IPS-NIHi11 (cell line): Measurements from ENCODE around the gene SLC25A13.
"Not testable (repeated sequence)": the region's sequence is repeated elsewhere in the genome, so short reads cannot be mapped to it uniquely, and the experiment has no call there.

ENCODE experiments used
- DNase-seq: peaks from one replicate; pipeline ENCODE4 v3.0.0; 2012; ENCODE audit warnings: mixed read lengths, low spot score

The SLC25A13 gene

DNA sequence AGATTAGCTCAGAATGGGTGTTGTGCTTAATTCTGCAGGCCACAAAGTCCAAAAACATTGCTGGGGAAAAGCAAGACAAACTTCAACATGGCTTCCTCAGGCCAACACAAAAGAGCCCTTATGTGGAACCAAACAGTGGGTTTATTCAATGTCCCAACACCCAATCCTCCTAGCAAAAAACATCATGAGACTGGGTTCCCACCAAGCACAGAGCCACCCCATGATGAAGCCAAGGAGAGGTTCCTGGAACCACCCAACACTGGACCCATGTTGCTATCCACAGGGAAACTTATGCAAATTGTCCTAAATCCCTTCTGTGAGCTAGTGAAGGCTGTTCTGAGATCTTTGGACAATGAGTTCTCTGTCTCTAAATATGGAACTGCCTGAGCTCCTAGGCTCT is 24.0 kb downstream of the SLC25A13 start:
- DNase-seq = no peak

DNA sequence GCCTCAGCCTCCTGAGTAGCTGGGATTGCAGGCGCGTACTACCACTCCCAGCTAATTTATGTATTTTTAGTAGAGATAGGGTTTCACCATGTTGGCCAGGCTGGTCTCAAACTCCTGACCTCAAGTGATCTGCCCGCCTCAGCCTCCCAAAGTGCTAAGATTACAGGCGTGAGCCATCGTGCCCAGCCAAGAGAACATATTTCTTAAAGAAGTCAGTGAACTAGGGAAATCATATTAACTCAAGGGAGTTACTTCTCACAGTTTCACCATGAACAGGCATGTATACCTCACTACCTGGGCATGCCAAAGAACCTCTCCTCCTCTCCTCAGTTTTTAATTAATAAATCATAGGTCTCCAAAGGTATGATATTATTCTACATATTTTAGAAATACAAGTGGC is 24.5 kb downstream of the SLC25A13 start:
- DNase-seq = not testable (repeated sequence)

DNA sequence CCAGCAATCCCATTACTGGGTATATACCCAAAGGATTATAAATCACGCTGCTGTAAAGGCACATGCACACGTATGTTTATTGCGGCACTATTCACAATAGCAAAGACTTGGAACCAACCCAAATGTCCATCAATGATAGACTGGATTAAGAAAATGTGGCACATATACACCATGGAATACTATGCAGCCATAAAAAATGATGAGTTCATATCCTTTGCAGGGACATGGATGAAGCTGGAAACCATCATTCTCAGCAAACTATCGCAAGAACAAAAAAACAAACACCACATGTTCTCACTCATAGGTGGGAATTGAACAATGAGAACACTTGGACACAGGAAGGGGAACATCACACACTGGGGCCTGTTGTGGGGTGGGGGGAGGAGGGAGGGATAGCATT is 28.0 kb downstream of the SLC25A13 start:
- not testable (repeated sequence) for DNase-seq

DNA sequence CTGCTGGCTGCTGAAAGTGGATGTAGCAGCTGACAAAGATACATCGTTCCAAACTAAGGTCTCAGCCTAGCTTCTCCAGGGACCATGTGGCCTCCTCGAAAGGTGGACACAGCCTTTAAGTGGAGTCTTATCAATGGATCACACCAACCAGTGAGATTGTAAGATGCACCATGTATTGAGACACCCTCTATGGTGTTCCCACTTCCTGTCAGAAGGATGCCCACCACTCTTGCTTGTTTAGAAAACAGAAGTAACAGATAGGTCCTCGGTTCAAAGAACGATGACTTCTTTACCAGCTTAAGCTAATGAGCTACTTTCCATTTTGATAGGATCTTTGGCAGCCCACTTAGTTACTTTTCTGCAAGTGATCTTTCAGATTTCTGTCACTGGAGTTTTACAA is 34.3 kb downstream of the SLC25A13 start:
- DNase-seq = no peak

DNA sequence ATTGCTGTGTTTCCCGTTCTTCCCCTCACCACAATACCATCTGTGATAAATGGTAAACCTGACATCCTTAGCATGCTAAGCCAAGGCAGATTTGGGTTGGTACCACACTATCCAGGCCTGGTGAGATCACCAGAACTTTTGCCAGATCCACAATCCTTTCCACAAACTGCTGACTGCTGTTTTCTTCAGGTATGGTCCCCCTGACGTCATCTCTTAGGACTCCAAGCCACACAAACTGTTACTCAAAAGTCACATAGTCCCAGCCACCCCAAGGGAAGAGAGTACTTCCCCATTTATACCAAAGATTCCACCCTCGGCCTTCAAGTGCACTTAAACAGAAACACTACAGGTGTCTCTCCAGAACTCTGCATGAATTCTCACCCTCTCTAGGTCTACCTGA is 34.8 kb downstream of the SLC25A13 start:
- DNase-seq = no peak

DNA sequence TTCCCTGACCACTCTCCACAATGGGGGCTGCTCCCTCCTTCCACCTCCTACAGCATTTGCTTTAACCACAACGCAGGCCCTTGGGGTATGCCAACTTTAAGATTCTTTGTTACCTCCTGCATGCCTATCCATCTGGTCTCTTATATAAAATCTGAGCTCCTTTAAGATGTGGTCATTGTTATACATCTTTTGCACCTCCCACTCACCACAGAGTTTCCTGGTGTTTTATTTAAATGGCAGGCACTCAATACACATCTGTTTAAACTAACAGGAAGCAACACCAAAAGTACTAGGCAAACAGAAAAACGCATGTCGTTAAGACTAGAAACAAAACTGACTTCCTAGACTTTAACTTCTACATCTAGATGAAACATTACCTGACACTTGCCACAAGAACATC is 36.3 kb downstream of the SLC25A13 start:
- no peak for DNase-seq

DNA sequence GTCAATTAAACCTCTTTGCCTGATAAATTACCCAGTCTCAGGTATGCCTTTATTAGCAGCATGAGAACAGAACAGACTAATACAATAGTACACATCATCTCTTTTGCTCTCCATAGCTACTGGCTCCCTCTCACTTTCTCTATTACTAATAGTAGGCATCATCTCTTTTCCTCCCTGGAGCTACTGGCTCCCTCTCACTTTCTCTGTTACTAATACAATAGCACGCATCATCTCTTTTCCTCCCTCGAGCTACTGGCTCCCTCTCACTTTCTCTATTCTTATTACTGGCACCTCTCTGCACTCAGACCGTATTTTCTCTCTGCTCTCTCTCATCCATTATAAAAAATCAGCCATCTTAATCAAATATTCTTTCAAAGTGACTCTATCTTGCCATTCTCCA is 37.1 kb downstream of the SLC25A13 start:
- no peak for DNase-seq

DNA sequence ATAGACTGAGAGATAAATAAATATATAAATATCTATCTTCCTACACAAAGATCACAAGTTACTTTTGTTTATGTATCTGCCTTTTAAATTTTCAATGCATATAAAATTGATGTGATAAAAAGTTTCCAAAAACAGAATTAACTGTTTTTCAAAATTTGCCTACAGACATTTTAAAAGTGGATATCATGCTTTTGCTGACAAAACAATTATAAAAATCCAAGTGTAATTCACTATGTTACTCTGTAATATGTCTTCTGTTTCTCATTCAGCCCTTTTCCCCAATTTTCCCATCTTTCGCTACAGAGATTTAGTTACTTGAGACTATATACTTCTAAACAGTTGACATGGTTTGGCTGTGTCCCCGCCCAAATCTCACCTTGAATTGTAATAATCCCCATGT is 37.7 kb downstream of the SLC25A13 start:
- DNase-seq = no peak

DNA sequence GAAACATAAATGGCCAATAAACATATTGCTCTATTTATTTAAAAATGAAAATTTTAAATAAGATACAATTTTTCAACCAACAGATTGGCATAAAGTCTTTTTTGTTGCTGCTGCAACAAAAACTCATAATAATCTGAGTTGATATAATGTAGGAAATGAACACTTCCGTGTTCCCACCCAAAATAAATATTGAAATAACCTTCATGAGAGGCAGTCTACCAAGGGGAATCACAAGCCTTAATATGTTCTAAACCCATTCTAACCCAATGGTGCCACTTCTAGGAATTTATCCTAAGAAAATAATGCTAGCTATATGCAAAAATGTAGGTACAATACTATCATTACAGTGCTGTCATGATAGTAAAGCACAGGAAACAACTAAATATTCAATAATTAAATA is 39.1 kb downstream of the SLC25A13 start:
- DNase-seq = no peak

DNA sequence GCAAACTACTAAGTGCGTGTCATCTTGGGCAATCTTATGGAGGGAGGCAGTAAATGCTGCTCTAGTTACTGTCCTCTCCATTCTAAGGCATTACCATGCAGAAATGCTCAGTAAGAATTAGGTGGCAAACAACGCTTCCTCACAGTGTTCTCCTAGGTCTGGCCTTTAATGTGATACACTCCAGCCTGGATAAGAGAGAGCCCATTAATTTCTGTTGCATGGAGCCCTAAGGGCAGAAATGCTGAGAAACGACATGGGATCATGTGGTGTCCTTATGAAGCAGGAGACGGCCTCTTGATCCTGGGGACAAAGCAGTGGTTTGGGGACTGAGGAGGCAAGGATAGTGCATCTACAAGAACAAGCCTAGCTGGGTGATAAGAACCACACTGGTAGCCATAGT is 44.0 kb downstream of the SLC25A13 start:
- no peak for DNase-seq

DNA sequence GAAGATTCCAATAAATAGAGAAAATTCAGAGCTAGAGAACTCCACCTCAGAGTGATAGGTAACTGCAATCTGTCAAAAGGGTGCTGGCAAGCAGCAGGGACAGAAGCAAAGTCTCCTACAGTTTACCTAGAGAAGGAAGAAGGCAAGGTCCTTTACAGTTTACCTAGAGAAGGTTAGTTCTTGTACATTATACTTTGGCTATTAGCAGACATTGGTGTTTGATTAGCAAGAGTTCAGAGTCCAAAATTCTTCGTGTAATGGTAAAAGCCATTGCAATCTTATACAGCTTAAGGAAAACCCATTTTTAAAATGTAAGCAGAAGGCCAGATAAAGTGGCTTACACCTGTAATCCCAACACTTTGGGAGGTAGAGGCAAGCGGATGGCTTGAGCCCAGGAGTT is 45.9 kb downstream of the SLC25A13 start:
- DNase-seq = no peak

DNA sequence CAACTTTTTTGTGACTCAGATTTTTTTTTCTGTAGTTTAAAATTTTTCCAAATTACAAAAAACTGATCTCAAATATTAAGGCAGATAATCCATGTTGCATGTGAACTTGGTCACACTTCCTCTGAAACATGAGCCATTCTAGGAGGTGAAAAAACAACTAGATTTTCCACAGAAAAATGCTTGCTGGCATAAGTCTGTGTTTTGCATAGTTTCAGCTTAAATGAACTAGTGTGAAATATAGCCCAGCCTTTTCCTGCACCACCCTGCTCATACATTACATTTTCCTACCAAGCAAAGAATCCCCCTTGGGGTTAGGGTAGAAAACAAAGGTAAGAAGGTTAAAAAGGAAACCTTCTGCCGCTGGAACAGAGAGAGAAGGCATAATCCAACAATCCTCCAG is 48.2 kb downstream of the SLC25A13 start:
- no peak for DNase-seq

DNA sequence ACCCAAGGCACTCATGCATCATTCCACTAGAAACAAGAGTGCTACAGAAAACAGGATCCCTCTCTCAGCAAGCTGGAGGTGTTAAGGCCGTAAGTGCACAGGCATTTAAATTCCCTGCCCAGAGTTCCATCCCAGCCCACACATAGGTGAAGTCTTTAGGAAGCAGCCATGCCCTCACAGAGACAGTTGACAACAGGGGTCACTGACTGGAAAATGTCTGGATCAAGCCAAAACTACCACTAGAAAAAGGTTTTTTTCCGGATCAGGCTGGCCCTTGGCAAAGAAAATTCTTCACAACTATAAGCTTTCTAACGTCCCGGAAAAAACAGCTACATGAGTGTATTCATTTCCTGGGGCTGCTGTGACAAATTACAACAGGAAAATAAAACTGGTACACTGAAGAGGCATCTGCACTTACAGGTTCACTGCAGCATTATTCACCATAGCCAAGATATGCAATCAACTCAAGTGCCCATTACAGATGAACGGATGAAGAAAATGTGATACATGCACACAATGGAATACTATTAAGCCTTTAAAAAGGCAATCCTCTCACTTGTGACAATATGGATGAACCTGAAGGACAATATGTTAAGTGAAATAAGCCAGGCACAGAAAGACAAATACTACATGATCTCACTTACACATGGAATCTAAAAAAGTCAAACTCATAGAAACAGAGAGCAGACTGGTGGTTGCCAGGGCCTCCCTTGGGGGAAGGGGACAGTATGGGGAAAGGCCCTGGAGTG is 52.5 kb downstream of the SLC25A13 start:
- no peak for DNase-seq

DNA sequence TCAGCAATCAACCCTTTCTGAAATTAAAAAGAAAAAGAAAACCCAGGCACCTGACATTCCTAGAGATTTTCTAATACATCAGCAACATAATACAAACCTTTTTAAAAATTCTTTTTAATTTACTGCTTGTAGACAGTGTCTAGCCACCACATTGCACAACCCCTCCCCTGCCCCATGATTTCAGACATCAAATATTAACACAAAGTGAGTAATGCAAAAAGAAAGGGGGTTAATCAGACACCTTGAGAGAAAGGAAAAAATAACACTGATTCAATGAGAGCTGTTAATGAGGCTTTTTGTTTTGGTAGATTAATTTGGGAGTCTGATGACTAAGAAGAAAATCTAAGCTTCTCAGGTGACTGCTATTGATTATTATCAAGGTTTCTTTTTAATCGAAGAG is 55.3 kb downstream of the SLC25A13 start:
- DNase-seq = no peak

DNA sequence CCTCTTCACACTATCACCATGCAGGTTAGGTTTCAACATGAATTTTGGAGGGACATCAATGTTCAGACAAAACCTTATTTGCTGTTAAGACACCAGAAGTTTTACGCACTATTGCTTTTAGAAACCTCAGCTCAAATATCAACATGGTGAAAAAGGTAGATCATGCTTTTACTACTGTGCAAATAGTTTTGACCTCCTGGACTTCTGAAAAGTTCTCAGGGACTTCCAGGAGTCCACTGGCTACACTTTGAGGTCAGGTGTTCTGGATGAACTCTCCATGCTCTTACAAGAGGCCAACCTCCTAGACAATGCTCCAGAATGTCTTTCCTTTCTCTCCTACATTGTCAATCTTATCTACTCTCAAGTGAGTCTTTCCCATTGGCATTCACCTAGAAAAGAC is 55.9 kb downstream of the SLC25A13 start:
- no peak for DNase-seq

DNA sequence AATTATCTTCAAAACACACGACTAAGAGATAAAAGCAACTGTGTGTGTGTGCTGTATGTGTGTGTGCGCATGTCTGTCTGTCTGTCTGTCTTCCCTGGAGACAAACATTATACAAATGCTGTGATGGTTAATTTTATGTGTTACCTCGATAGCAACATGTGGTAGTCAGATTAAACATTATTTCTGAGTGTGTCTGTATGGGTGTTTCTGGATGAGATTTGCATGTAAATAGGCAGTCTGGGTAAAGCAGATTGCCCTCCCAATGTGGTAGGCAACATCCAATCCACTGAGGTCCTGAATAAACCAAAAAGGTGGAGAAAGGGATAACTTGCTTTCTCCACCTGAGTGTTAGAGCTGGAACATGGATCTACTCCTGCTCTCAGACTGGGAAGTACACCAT is 67.9 kb downstream of the SLC25A13 start:
- no peak for DNase-seq

DNA sequence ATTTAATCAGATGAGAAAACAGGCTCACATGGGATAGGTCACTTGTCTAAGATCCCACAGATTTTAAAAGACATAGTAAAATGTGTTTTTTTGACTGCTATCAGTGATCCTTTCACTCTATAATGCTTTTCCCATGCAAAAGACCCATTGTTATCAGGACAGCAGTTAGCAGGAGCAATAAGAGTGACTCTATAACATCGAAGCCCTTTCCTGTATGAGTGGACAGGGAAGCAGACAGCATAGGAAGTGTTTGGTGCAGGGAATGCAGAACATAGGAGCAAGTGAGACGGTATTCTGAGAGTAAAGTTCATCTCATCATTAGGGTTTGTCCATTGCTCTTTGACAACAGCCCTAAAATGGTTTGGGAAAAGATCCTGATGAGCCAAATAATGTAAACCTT is 68.5 kb downstream of the SLC25A13 start:
- DNase-seq = no peak

DNA sequence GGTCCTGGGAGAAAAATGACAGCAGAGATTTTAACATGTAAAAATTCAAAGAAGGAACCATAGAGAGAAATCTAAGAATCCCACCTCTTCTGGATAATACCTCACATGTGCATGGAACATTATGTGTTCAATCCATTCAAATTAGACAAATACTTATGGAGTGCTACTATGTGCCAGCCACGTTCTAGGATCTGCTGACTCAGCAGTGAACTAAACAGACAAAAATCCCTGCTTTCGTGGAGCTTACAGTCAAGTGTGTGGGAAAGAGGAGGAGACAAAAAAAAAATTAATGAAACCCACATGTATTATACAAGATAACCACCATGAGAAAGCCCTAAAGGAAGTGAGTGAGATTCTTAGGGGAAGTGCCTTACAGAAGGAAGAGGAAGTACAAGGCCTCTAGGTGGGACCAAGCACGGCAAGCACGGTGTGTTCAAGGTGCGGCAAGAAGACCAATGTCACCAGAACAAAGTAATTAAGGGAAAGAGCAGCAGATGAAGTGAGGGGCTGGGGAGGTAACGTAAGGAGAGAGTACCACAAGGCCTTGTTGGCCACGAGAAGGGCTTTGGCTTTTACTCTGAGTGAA is 71.0 kb downstream of the SLC25A13 start:
- DNase-seq = no peak

DNA sequence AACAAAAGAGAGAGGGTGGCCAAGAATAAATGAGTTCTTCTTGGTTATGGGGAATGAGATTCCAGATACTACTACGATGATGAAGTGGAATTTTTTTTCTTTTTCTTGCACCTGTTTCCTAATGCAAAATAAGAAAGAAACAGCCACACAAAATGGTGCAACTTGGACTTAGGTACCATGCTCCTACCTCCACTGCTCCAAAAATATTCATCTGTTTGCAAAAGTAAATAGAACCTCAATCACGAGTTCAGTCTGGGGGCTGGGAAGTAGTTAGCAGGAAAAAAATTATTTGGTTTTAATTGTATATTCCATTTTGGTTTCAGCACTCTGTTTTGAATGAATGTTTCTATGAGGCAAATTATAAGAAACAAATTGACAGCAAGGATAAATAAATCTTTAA is 73.5 kb downstream of the SLC25A13 start:
- no peak for DNase-seq

DNA sequence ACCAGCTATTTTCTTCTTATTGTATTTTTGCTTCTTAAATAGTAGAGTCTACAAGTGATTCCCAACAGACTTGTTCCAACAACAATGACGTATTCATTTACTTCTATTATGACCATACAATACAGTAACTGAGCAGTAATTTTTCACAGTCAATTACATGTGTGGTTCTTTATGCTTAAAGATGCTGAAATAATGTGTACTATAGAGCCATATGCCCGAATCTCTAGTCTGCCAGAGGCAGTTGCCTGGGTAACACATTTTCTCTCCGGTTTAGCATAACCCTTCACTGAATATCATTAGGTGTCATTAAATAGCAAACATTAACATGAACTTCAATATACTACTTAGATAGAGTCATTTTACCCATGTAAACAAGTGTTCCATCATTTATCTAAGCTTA is 75.0 kb downstream of the SLC25A13 start:
- no peak for DNase-seq

DNA sequence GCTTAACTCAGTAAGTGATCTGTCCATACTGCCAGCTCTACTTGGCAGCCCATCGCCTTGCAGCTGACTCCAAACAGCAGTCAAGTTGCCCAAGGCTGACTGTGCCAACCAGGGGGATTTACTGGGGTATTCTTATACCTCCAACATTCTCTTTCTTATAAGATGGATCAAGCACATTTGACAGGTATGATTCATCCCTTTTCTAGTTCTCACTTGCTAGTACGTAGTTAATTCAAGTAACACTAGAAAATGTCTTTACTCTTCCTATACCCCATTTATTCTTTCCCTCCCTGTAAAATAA is 77.0 kb downstream of the SLC25A13 start:
- DNase-seq = no peak

DNA sequence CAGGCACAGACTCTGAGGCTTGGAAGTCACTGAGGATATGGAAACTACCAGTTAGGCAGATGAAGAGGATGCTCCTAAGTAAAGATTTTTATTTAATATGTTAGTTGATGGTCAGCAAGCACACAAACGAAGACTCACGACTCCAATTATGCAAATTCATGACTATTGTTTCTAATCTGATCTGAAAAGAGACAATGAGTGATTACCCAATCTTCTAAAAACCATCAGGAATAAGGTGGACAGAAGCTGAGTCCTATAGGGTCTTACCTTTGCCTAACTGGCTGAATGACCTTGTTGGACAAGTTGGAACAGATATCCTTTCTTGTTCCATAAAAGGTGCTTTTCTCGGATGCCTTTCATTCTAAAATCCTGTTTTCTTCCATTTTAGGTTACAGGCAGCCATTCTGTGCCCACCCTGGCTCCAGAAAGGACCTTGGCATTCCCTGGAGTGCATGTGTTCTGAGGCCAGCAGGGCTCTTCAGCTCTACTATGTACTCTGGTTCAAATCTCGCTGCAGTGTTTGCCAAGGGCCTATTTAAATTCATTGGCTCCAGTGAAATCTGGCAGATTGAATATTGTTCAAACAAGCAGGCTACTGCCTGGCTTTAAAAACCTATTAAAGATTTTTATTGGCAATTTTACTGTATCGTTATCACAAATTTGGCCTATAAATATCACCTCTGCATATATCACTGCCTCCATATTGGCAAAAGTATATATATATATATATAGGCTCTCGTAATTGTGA is 77.5 kb downstream of the SLC25A13 start:
- DNase-seq = no peak

DNA sequence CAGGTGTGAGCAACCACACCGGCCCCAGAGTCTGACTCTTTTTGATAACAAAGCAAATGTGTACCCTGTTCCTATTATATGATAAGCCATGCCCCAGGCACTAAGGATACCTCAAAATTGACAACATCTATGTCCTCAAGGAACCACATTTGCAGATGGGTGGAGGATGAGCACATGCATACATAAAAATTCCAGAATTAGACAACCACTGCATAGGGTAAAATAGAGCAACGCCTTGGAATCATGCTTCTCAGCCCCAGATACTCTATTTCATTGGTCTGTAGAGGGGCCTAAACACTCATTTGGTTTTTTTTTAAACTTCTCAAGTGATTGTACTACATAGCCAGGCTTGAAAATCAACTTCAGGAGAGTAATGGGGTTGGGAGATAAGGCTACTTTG is 78.7 kb downstream of the SLC25A13 start:
- DNase-seq = no peak

DNA sequence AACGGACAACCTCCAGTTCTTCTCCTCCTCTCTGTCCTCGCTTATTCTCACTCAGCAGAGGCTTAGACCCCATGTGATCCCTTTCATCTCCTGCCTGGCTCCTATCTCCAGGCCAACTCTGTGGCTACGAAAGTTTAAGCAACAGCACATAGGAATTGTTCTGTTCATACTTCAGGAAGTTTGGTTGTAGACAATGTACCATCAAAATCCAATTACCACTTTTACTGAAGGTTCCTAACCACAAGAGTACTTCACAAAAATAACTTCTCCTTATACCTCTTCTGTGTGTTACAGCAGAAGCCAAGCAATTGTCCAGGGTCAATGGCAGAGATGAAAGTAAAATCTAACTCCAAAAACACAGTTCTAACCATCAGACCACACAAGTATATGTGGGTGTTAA is 80.0 kb downstream of the SLC25A13 start:
- DNase-seq = no peak
